Measurements from ENCODE around the gene PDZRN3. TPM values are rescaled to one million over a fixed set of nuclear protein-coding genes. Genes with fewer than 3 reads are reported as not detected.

Gene PDZRN3
- total RNA-seq, 1 donor from 2014 or later = 56.4 TPM

DNA sequence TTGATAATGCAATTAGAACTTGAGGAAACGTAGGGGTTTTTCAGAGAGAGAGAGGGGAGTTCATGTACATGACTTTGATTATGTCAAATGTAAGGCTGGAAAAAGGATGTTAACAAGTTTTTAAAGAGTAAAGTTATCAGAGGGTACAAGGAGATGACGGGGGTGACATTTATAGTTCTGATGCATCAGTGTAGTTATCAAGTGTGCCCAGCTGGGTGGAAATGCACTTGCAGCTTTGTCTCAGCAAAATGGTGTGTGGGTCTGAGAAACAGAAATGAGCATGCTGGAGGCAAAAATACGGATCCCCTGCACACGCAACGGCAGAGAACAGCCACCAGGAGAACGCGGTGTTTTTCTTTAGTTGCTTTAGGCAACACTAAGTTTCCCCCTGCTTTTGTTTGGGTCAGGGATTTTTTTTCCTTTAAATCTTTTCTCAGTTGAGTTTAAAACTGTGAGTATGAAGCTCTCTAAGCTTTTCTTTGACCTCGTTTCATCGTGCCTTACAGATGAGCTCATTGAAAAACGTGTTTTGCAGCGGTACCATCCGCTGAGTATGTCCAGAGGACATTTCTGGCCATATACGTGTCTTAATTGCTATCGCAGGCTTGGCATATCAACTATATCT is 205.4 kb downstream of the PDZRN3 start:
- no peak for DNase-seq (ENCODE audit: low spot score)

- DNase-seq (ENCODE audit: low spot score) = no peak
These were observed 206.1 kb downstream of the PDZRN3 start for GRCh38 chr3:73418681-73419080.

- DNase-seq (ENCODE audit: low spot score) = no peak
These were observed 209.6 kb downstream of the PDZRN3 start for GRCh38 chr3:73415118-73415517.

DNA sequence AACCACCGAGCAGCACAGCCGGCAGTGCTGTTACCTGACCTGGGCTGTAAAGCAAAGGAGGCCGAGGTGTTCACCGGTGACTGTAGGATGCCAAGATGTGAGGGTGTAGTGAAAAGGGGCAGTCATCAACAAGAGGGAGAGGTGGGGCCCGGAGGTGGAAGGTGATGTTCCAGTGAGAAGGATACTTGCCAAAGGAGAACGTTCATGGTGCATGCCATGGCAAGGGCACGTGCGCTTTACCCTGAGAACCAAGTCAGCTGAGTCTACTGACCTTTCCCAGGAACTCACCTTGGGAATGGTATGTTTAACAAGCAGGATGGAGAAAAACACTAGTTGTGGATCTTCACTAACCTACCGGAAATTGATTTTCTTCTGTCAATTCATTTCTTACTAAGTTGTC is 211.1 kb downstream of the PDZRN3 start:
- no peak for DNase-seq (ENCODE audit: low spot score)

DNA sequence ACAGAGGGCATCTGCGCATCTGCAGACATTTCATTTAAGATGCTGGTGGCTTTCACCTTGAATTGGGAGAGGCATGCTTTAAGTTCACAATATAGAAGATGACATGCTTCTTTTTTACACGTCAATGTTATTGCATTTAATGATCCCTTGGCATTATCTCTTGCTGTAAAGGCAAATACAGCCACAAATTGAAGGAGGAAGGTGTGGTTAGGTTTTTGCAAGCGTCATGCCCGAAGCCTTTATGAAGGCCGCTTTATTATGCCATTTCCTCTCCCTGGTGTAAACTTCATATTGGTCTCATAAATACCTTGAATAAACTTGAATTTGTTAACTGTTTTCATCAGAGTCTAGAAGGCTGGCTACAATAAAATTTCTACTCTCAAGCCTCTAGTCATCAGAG is 212.7 kb downstream of the PDZRN3 start:
- DNase-seq (ENCODE audit: low spot score) = no peak

DNA sequence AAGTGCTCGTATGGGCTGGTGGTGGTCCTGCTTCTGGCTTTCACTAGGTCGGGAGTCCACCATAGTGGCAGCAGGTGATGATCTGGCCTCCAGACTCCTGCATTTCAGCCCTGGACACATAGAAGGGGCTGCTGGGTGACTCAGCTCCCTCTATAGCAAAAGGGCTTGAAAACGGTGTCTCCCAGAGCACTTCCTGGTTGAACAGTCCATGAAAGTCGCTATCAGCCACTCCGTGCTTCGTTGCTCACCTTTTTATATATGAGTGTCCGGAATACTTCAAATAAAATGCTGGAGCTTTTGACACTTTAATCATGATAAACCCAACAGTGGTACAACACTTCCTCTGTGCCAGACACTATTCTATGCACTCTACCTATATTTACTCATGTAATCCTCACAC is 213.2 kb downstream of the PDZRN3 start:
- DNase-seq (ENCODE audit: low spot score) = no peak

- DNase-seq (ENCODE audit: low spot score) = no peak
These were observed 215.5 kb downstream of the PDZRN3 start for GRCh38 chr3:73409138-73409763.

DNA sequence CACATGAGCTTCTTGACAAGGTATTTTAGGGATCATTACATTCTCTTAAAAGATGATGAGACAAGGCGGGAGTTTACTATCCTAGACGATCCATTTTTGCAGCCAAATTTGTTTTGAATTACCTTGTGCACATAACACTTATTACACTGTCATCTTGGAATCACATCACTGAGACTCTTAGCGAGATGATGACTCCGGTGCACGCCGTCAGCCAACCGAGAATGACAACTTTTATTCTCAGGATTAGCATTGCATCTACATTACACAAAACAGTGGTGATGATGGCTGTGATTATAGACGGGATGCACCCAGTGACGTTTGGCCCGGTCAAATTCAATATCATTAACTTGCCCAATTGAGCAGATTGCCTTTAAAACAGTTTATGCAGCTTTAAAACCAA is 216.1 kb downstream of the PDZRN3 start:
- no peak for DNase-seq (ENCODE audit: low spot score)

GRCh38 chr3:73407577-73407976 is 217.2 kb downstream of the PDZRN3 start:
- no peak for DNase-seq (ENCODE audit: low spot score)

- DNase-seq (ENCODE audit: low spot score) = no peak
These were observed 218.9 kb downstream of the PDZRN3 start for GRCh38 chr3:73405853-73406252.

- DNase-seq (ENCODE audit: low spot score) = no peak
These were observed 219.7 kb downstream of the PDZRN3 start for GRCh38 chr3:73405000-73405399.

DNA sequence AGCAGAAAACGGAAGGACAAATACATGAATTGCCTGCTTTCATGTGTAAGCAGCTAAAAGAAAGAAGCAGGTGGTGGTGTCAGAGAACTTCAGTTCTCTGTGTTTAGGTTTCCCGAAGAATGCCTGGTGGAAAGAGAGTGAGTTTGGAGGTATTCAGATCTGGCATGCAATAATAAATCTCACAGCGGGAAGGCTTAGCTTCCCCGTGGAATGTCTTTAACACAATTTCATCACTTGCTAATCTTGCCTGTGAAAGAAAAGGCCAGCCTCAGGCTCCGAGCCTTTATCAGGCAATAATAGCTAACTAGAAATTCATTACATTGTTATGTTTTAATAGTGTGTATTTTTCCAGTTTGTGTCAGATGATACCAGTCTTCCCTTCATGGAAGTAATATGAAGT is 220.3 kb downstream of the PDZRN3 start:
- no peak for DNase-seq (ENCODE audit: low spot score)

GRCh38 chr3:73403444-73403843 is 221.3 kb downstream of the PDZRN3 start:
- DNase-seq (ENCODE audit: low spot score) = no peak

DNA sequence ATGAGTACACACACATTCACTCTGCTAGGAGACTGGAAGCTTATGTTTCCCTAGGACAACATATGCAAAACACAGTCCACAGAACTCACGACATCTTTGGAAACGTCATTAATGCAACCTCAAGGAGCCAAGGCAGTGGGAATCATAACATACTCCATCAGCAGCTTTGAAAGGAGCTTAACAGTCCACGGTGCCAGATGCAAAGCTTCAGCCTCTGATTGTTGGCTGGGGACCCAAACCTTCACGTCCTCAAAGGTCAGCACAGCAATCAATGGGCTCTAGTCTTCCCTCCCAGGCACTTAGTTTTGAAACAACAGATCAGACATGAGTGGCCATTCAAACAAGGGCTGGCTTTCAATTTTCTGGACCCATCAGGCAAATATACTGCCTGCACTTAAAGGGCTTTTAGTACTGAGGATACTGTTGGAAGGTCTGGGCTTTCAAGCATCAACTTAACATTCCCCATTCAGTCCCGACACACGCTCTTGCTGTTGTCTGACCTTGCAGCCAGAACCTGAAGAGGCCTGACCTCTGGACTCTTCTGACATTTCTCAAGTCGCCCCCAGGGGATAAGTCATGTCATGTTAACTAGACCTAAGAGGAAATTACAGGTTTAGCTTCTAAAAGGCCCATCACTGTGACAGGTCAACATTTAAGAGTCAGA is 223.0 kb downstream of the PDZRN3 start:
- DNase-seq (ENCODE audit: low spot score) = peak; percentile 29

GRCh38 chr3:73401059-73401458 is 223.7 kb downstream of the PDZRN3 start:
- no peak for DNase-seq (ENCODE audit: low spot score)

DNA sequence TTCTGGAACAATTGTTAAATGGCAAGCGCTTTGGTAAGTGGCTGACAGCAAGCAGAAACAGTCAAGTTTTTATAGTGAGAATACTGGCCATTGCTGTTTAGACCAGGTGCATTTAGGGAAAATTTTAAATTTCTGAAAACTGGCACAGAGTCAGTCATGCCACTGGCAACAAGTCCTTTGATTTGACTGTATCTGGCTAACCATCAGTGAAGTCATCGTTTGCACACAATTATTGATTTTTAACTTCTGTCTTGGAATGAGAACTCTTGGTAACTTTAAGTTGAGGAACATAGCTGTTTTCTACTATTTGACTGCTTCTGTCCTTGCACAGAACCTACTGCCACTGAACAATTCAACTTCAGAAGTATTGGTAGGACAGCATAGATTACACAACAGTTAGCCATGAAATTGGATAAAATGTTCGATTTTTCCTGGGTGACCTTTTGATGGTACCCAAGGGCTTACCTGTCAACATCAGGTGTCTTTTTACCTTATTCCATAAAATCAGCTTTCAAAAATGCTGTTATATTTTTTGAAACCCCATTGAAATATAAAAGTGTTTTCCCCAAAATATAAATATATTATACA is 225.0 kb downstream of the PDZRN3 start:
- DNase-seq (ENCODE audit: low spot score) = no peak

DNA sequence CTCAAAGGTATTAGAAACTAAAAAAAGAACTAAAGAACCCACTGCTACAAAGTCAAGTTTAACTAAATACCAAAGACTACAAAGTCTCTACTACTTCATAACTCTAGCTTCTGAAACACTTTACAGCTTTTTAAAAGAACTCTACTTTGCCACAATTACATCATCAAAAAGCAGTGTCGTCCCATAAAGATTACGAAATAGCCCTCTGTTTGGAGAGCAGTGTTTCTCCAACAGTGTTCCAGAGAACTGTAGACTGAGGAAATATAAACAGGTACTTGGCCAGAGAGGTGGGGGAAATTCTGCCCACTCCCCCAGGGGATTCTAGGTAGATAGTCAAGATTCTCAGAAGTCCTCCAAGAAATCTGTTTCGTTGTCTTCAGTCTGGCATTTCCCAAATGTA is 225.6 kb downstream of the PDZRN3 start:
- DNase-seq (ENCODE audit: low spot score) = no peak

GRCh38 chr3:73398084-73398483 is 226.7 kb downstream of the PDZRN3 start:
- no peak for DNase-seq (ENCODE audit: low spot score)

- no peak for DNase-seq (ENCODE audit: low spot score)
These were observed 230.5 kb downstream of the PDZRN3 start for GRCh38 chr3:73394240-73394639.

DNA sequence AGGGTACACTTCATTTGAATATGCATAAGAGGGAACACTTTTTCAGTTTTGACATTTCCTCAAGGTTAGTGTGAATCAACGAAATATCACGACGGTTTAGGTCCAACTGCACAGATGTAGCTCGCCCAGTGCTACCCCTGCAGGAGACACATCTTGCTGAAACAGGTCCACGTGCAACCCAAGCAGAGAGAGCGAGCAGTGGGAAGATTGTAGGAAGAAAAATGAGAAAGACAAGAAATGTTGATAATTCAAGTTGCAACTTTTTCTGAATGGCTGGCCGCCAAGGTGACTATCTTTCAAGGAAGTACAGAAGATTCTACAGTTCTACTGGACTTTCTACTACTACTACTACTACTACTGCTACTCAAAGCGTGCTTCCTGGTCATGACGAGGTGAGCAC is 231.7 kb downstream of the PDZRN3 start:
- DNase-seq (ENCODE audit: low spot score) = no peak

DNA sequence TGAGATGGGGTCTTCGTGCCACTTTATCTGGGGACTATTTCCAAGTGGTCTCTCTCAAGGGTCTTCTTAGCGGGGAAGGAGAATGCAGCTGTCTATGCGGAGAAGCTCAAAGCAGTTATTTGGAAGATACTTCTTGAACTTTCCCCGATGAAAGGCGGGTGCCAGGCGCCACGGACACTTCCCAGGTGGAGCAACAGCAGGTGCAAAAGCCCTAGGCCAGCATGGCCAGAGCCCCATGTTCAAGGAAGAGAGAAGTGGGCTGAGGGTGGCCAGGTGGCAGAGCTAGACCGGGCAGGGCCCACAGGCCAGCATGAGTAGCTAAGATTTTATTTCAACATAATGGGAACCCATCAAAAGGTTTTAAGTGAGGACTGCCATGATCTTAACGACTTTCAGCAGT is 232.8 kb downstream of the PDZRN3 start:
- DNase-seq (ENCODE audit: low spot score) = no peak

- DNase-seq (ENCODE audit: low spot score) = no peak
These were observed 234.8 kb downstream of the PDZRN3 start for GRCh38 chr3:73389928-73390327.
